DOHH2 (cell line): ENCODE measurements around the gene TNPO1.

Experiments used
- CTCF ChIP-seq: fragments of 200-600 bp; sonication (generic); IDR thresholded peaks from one replicate; pipeline ENCODE4 v1.5.1; 2014; ENCODE audit warnings: antibody characterized with exemption, mild to moderate bottlenecking, low read depth, low read length; ENCODE audit not compliant: poor library complexity, severe bottlenecking
- EZH2phosphoT487 ChIP-seq: fragments of 200-600 bp; sonication (generic); IDR thresholded peaks from 2 replicates; pipeline ENCODE4 v1.6.1; 2017; ENCODE audit warnings: borderline replicate concordance, mild to moderate bottlenecking, antibody characterized with exemption, low read length, moderate library complexity, mixed read lengths

DNA sequence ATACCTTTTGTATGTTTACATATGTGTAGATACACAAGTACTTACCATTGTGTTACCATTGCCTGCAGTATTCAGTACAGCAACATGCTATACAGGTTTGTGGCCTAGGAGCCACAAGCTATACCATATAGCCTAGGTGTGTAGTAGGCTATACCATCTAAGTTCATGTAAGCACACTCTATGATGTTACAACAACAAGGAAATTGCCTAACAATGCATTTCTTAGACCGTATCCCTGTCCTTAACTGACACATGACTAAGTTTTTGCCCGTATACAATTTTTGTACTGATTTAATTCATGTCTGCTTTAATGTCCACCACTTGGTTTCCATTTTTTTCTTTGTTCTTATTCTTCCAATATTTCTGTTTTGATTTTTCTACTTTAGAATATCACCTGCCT, 18.5 kb downstream of the TNPO1 start:
- TF ChIP-seq EZH2phosphoT487 (no peak), CTCF (no peak)
